ENCODE measurements around the gene TRIO. TPM values are rescaled to one million over a fixed set of nuclear protein-coding genes. Genes with fewer than 3 reads are reported as not detected.

TRIO gene
- total and polyA plus RNA-seq, 11 donors: 35.2 to 99.1 (median 58.4) TPM

- no peak for TF ChIP-seq POLR2A (IDR thresholded peaks at IDR 0.05)
- TF ChIP-seq CTCF (IDR thresholded peaks at IDR 0.05): no peak
- peak in 3 of 4 donors; percentile 20 to 35 (median 31) for ATAC-seq
- Histone ChIP-seq H3K4me1 (peaks cover 0 to 13% (median 2%) of the 10 kb centered on the region in 12 donors), H3K4me3 (no peak overlapping the region), H3K36me3 (peaks cover 2 to 100% (median 92%) of the 10 kb centered on the region in 9 donors), H3K9me3 (peaks cover 0 to 4% (median 0%) of the 10 kb centered on the region in 12 donors), H3K27ac (peak overlapping the region in 7 of 12 donors; percentile 6 to 70 (median 26)), H3K27me3 (no peaks in the 10 kb centered on the region)
- DNase-seq: no peak
- 62 to 67% (median 65%) methylated on average over 3 of the region's 3 CpGs for WGBS, 4 donors
- intact Hi-C loops (cut with DNase I): loop anchor here in 5 of 10 donors (5.0 to 10.0 kb wide), 3 partner anchors 373 to 383 kb away; no protein-coding TSS in a partner anchor
These were observed 224.2 kb downstream of the TRIO start for GRCh38 chr5:14367364-14367763.

GRCh38 chr5:14369780-14370179 is 226.6 kb downstream of the TRIO start:
- TF ChIP-seq POLR2A (IDR thresholded peaks at IDR 0.05) (no peak), CTCF (IDR thresholded peaks at IDR 0.05) (no peak)
- Histone ChIP-seq H3K4me3 (no peak overlapping the region), H3K4me1 (peaks cover 0 to 13% (median 2%) of the 10 kb centered on the region in 12 donors), H3K27me3 (no peaks in the 10 kb centered on the region), H3K36me3 (peaks cover 2 to 100% (median 98%) of the 10 kb centered on the region in 9 donors), H3K27ac (no peak overlapping the region), H3K9me3 (peaks cover 0 to 4% (median 0%) of the 10 kb centered on the region in 12 donors)
- WGBS, 4 donors: 80 to 85% (median 85%) methylated on average over 6 of the region's 6 CpGs
- intact Hi-C loops (cut with DNase I): loop anchor here in 5 of 10 donors (5.0 to 10.0 kb wide), 3 partner anchors 375 to 385 kb away; no protein-coding TSS in a partner anchor
- DNase-seq (no peak), ATAC-seq (no peak)

- no peak for TF ChIP-seq CTCF (IDR thresholded peaks at IDR 0.05)
- H3K36me3 ChIP-seq: peaks cover 2 to 100% (median 98%) of the 10 kb centered on the region in 9 donors
- 83 to 87% (median 86%) methylated on average over 5 of the region's 5 CpGs for WGBS, 4 donors
- ATAC-seq: no peak
- no peak for DNase-seq
- H3K27ac ChIP-seq: no peak overlapping the region
- peaks cover 0 to 4% (median 0%) of the 10 kb centered on the region in 12 donors for H3K9me3 ChIP-seq
- H3K4me1 ChIP-seq: peaks cover 0 to 13% (median 2%) of the 10 kb centered on the region in 12 donors
- no peak overlapping the region for H3K4me3 ChIP-seq
- intact Hi-C loops (cut with DNase I): no loop called here
- H3K27me3 ChIP-seq: no peaks in the 10 kb centered on the region
These were observed 227.2 kb downstream of the TRIO start for GRCh38 chr5:14370386-14370785.

GRCh38 chr5:14373685-14374084 is 230.5 kb downstream of the TRIO start:
- Histone ChIP-seq H3K27me3 (no peaks in the 10 kb centered on the region), H3K27ac (no peak overlapping the region), H3K4me1 (peaks cover 0 to 4% (median 0%) of the 10 kb centered on the region in 12 donors), H3K36me3 (peaks cover 2 to 100% (median 97%) of the 10 kb centered on the region in 9 donors), H3K4me3 (no peak overlapping the region), H3K9me3 (no peaks in the 10 kb centered on the region)
- DNase-seq (no peak), ATAC-seq (peak in 1 of 4 donors; percentile 50)
- intact Hi-C loops (cut with DNase I): no loop called here
- 69 to 76% (median 71%) methylated on average over 6 of the region's 6 CpGs for WGBS, 4 donors
- no peak for TF ChIP-seq CTCF (IDR thresholded peaks at IDR 0.05)
- TF ChIP-seq POLR2A (IDR thresholded peaks at IDR 0.05): no peak
